ENCODE results near the gene CCDC9.

GRCh38 chr19:47270408-47270807 lies 14.1 kb downstream of the CCDC9 start:
- no peak for TF ChIP-seq CTCF (IDR thresholded peaks at IDR 0.05)
- TF ChIP-seq POLR2AphosphoS5 (IDR thresholded peaks at IDR 0.05): no peak
- no peak for TF ChIP-seq POLR2A (IDR thresholded peaks at IDR 0.05)
- no peak for TF ChIP-seq EP300 (IDR thresholded peaks at IDR 0.05; ENCODE audit: low read depth)

All from transverse colon (tissue), 4 donors.